SK-N-MC (cell line): ENCODE results near the gene SNW1.
"Not testable (repeated sequence)": the region's sequence is repeated elsewhere in the genome, so short reads cannot be mapped to it uniquely, and the experiment has no call there.

ENCODE experiments used
- DNase-seq: peaks from one replicate; pipeline ENCODE4 v3.0.0-alpha.2; 2011; ENCODE audit warnings: low read depth, low spot score
- H3K27ac ChIP-seq: fragments of 200-600 bp; sonication (generic); 2 replicates; pipeline ENCODE4 v1.5.1; 2016; ENCODE audit warnings: mixed run types
- H3K36me3 ChIP-seq: fragments of 200-600 bp; sonication (generic); 2 replicates; pipeline ENCODE4 v1.6.1; 2017; ENCODE audit warnings: antibody characterized with exemption, low read length, mixed read lengths; ENCODE audit not compliant: insufficient read depth
- H3K4me3 ChIP-seq: fragments of 200-600 bp; sonication (generic); 2 replicates; pipeline ENCODE4 v1.5.1; 2016
- H3K9ac ChIP-seq: fragments of 200-600 bp; sonication (generic); 2 replicates; pipeline ENCODE4 v1.8.0; 2017; ENCODE audit warnings: mixed run types, mixed read lengths; ENCODE audit not compliant: insufficient read length
- H3K9me3 ChIP-seq: fragments of 200-600 bp; sonication (generic); 2 replicates; pipeline ENCODE4 v1.6.1; 2017; ENCODE audit warnings: low read depth, mild to moderate bottlenecking, antibody characterized with exemption, low read length, moderate library complexity, mixed read lengths
- EZH2 ChIP-seq: fragments of 200-600 bp; sonication (generic); IDR thresholded peaks from one replicate; pipeline ENCODE4 v1.6.1; 2017; ENCODE audit warnings: antibody characterized with exemption
- FOXP2 ChIP-seq: optimal IDR thresholded peaks from 2 replicates; pipeline ENCODE3; 2011; ENCODE audit warnings: mild to moderate bottlenecking, moderate library complexity; ENCODE audit not compliant: insufficient read depth; ENCODE audit errors: extremely low read length, control extremely low read depth
- POLR2AphosphoS5 ChIP-seq: IDR thresholded peaks from 2 replicates; pipeline ENCODE4 v1.6.1; 2012; ENCODE audit warnings: mild to moderate bottlenecking, low read depth, low read length, borderline replicate concordance

Gene SNW1

DNA sequence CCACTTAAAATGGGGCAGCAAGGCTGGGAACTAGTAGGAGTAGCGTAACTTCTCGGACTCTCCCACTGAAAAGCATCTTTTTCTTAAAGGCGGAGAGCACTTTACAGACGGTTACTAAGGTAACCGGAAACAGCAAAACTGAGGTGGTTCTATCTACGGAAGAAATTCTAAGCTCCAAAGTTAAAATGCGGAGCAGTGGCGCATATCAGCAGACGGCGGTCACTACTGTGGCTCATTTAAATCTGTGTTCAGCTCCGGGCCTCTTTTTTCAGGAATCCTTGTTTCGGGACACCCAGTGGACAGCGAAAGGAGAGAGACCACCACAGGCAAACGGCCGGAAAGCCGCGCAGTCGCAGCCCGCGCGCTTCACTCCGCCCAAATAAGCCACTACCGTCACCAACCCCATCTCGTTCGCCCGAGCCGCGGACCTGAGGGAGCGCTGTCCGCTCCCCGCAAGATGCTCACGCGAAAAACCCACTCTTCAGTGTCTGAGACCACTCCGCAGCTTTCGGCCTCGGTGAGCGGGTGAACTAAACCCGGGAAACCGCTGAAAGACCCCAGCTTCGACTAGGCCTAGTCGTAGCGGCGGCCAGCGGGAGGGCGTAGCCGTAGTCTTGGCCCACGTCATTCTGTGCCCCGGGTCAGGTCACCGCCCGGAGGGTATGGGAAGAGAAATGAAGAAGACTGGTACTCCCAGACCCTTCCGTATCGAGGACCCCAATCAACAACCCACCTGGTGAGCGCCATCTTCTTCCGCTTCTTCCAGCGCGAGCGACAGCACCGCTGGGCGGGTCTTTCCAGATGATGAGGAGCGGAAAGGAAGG, at the start of gene SNW1:
TSS of gene SNW1 (minus strand) at position 776 of the 824 bp plus-strand sequence. CDS start at position 747, 29 bp downstream.
- Histone ChIP-seq H3K36me3 (peaks cover 20% of the 10 kb centered on the region), H3K4me3 (peak within 1 kb of the TSS; percentile 89), H3K9me3 (no peaks in the 10 kb centered on the region), H3K9ac (peak within 1 kb of the TSS; percentile 92), H3K27ac (peak within 1 kb of the TSS; percentile 60)
- TF ChIP-seq FOXP2 (no peak), POLR2AphosphoS5 (peak; percentile 95)
- DNase-seq = no peak

DNA sequence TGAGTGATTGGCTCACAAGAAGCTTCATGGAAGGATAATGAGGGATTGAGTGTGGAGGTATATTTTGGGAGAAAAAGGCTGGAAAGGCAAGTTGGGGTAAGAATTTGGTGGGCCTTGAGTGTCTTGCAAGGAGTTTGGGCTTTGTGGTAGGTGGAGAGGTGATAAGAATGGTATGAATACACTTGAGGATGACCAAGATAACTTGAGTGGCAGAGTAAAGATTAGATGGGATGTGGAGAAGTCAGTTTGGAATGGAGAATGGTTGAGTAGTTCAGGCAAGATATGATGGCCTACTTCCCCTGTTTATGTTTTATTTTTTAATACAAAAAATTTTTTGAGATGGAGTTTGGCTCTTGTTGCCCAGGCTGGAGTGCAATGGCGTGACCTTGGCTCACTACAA, 48.1 kb upstream of the SNW1 start:
- TF ChIP-seq POLR2AphosphoS5 (no peak), EZH2 (no peak), FOXP2 (no peak)

DNA sequence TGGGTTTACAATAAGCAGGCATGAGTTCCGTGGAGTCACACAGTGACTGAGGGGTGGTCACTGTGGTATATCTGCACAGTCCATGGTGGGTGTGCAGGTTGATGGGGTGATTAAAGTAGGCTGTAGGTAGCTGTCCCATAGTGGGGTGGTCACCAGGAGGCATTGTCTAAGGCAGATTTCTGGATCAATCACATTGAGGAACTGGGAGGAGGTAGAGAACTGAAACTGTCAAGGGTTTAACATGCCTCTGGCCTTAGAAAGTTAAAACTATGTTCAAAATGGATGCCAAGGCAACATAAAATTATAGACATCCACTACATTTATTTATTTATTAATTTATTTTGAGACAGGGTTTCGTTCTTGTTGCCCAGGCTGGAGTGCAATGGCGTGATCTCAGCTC, 47.3 kb upstream of the SNW1 start:
- no peak overlapping the region for H3K9ac ChIP-seq
- no peaks in the 10 kb centered on the region for H3K36me3 ChIP-seq
- TF ChIP-seq FOXP2 (no peak), EZH2 (no peak), POLR2AphosphoS5 (no peak)
- H3K9me3 ChIP-seq = no peaks in the 10 kb centered on the region
- DNase-seq = no peak
- H3K4me3 ChIP-seq = no peak overlapping the region
- H3K27ac ChIP-seq = no peak overlapping the region

More for the DNA sequence above, 48.1 kb upstream of the SNW1 start:
- no peak overlapping the region for H3K27ac ChIP-seq
- H3K9me3 ChIP-seq = no peaks in the 10 kb centered on the region
- no peak for DNase-seq
- no peak overlapping the region for H3K4me3 ChIP-seq
- H3K36me3 ChIP-seq = no peaks in the 10 kb centered on the region
- H3K9ac ChIP-seq = no peak overlapping the region

DNA sequence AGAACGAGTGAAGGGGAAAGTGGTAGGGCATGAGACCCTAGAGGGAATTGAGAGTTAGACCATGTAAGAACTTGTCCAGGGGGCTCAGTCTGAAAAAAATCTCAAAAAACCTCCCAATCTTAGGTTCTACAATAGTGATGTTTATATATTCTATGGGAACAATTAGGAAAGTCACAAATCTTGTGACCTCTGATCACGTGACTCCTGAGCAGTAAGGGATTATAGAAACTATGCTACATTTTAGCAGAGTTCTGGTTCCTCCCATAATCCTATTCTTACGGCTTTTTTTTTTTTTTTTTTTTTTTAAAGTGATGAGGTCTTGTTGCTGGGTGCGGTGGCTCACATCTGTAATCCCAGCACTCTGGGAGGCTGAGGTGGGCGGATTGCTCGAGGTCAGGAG, 44.8 kb upstream of the SNW1 start:
- H3K4me3 ChIP-seq = no peak overlapping the region
- no peak overlapping the region for H3K9ac ChIP-seq
- no peak for TF ChIP-seq FOXP2
- no peak for TF ChIP-seq POLR2AphosphoS5
- no peak for TF ChIP-seq EZH2
- no peak overlapping the region for H3K27ac ChIP-seq
- H3K9me3 ChIP-seq = no peaks in the 10 kb centered on the region
- DNase-seq = no peak
- H3K36me3 ChIP-seq = no peaks in the 10 kb centered on the region

DNA sequence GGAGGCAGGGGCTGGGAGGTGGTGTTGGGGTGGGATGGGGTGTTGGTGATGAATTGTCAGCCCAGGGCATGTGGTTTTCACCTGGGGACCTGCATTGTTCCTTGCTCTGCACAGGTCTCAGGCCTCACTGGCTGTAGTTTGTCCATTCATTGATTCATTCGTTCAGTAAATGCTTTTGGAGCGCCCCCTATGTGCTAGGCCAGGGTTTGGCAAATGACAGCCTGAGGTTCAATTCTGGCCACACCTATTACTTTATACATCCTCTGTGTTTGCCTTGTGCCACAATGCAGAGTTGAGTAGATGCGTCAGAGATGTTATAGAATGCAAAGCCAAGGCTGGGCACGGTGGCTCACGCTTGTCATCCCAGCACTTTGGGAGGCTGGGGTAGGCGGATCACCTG, 43.6 kb upstream of the SNW1 start:
- no peak for DNase-seq
- H3K9ac ChIP-seq = no peak overlapping the region
- H3K4me3 ChIP-seq = no peak overlapping the region
- H3K36me3 ChIP-seq = no peaks in the 10 kb centered on the region
- no peak overlapping the region for H3K27ac ChIP-seq
- TF ChIP-seq FOXP2 (no peak), EZH2 (no peak), POLR2AphosphoS5 (no peak)
- no peaks in the 10 kb centered on the region for H3K9me3 ChIP-seq

DNA sequence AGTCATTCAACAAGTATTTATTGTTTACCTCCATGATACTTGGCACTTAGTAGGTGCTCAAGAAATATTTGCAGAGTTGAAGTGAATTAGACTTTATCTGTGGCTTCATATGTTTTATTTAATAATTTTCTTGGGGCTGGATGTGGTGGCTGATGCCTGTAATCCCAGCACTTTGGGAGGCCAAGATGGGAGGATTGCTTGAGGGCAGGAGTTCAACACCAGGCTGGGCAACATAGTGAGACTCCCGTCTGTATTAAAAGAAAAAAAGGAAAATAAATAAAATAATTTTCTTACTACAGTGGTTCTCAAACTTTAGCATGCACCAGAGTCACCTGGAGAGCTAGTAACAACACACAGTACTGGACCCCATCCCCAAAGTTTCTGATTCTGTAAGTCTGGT, 39.9 kb upstream of the SNW1 start:
- no peak overlapping the region for H3K27ac ChIP-seq
- peak overlapping the region; percentile 94 for H3K4me3 ChIP-seq
- TF ChIP-seq EZH2 (no peak), POLR2AphosphoS5 (no peak), FOXP2 (no peak)
- H3K9ac ChIP-seq = no peak overlapping the region
- H3K9me3 ChIP-seq = no peaks in the 10 kb centered on the region
- DNase-seq = no peak
- H3K36me3 ChIP-seq = no peaks in the 10 kb centered on the region

DNA sequence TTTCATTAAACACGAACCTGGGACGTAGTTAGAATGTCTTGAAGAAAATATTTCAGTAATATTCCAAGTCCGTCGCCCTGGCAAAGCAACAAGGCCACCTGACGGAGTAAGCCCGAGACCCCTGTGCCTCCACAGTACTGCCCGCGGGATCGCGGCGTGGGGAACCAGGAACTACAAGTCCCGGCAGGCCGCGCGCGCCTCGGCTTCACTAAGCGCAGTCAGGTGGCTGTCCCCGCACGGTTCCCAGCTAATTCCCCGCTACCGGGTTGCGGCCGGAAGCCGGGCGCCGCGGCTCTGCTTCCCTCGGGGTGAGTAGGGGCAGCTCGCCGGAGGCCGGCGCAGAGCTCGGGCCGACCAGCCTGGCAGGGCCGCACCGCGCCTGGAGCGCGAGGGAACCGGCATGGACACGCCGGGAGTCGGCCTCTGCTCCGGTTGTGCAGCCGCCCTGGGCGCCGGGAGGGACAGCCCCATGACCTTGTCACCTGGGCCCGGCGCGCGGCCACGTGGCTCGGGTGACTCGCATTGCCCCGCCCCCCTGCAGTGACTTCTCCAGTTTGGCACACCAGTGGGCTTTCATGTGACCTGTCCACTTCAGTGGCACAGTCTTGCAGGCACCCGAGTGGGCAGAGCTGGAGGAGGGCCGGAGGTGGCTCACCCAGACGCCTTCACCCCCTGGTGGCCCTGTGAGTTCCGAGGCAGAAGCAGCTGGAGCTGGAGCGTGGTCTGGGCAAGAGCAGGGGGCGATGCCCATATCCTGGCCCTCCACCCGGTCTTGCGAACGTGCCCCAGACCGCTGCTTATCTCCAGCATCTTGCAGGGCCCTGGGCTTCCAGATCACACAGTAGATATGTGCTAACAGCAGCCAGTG, 39.1 kb upstream of the SNW1 start, which contains the start of gene ADCK1:
TSS of gene ADCK1 (plus strand) at position 247 of the 868 bp plus-strand sequence. CDS start 18,870 bp downstream, outside the sequence.
- Histone ChIP-seq H3K36me3 (no peaks in the 10 kb centered on the region), H3K9ac (peak within 1 kb of the TSS; percentile 89), H3K27ac (peak within 1 kb of the TSS; percentile 9; the same call in 1 of the 2 replicates), H3K4me3 (peak within 1 kb of the TSS; percentile 94), H3K9me3 (no peaks in the 10 kb centered on the region)
- TF ChIP-seq POLR2AphosphoS5 (peak; percentile 85), FOXP2 (no peak), EZH2 (no peak)
- DNase-seq = peak; percentile 10

DNA sequence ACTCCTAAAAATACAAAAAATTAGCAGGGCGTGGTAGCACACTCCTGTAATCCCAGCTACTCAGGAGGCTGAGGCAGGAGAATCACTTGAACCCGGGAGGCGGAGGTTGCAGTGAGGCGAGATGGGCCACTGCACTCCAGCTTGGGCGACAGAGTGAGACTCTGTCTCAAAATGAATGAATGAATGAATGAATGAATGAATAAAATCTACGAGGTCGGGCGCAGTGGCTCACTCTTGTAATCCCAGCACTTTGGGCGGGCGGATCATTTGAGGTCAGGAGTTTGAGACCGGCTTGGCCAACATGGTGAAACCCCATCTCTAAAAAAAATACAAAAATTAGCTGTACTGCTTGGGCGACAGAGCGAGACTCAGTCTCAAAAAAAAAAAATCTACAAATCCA, 38.5 kb upstream of the SNW1 start:
- H3K27ac ChIP-seq, H3K9me3 ChIP-seq, DNase-seq, H3K36me3 ChIP-seq: not testable (repeated sequence)
- Histone ChIP-seq H3K9ac (peak overlapping the region; percentile 89), H3K4me3 (peak overlapping the region; percentile 94)

DNA sequence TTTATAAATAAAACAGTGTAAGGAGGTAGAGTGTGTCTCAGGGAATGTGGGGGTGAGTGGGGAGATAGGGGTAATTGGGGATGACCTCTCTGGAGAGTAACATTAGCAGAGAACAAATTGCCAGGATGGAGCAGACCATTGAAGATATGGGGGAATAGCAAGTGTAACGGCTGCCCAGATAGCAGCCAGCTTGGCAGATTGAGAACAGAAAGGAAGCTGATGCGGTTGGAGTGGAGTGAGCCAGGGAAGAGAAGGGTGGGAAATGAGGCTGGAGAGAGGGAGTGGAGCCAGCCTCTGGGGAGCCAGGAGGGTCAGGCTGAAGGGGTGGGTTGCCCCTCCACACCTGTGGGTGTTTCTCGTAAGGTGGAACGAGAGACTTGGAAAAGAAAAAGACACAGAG, 33.4 kb upstream of the SNW1 start:
- no peak for DNase-seq
- H3K9ac ChIP-seq = no peak overlapping the region
- H3K36me3 ChIP-seq = no peaks in the 10 kb centered on the region
- no peak for TF ChIP-seq FOXP2
- no peak for TF ChIP-seq EZH2
- no peak for TF ChIP-seq POLR2AphosphoS5
- H3K27ac ChIP-seq = no peak overlapping the region
- no peaks in the 10 kb centered on the region for H3K9me3 ChIP-seq
- no peak overlapping the region for H3K4me3 ChIP-seq

DNA sequence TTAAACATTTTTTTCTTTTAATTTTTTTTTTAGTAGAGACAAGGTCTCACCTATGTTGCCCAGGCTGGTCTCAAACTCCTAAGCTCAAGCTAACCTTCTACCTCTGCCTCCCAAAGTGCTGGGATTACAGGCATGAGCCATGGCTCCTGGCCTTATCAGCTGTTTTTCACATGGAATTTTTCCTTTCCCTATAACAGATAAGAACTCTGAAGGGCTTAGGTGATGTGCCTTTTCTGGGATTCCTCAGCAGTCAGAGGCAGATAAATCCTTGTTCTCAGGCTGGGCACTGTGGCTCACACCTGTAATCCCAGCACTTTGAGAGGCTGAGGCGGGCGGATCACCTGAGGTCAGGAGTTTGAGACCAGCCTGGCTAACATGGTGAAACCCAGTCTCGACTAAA, 32.3 kb upstream of the SNW1 start:
- H3K9me3 ChIP-seq, DNase-seq, H3K9ac ChIP-seq, H3K4me3 ChIP-seq, H3K36me3 ChIP-seq, H3K27ac ChIP-seq: not testable (repeated sequence)
